ENCODE results near the gene RBM17.
"Not testable (repeated sequence)": the region's sequence is repeated elsewhere in the genome, so short reads cannot be mapped to it uniquely, and the experiment has no call there.

RBM17 gene

GRCh38 chr10:6140141-6140841 is 51.5 kb downstream of the RBM17 start:
- no peak for FAIRE-seq

DNA sequence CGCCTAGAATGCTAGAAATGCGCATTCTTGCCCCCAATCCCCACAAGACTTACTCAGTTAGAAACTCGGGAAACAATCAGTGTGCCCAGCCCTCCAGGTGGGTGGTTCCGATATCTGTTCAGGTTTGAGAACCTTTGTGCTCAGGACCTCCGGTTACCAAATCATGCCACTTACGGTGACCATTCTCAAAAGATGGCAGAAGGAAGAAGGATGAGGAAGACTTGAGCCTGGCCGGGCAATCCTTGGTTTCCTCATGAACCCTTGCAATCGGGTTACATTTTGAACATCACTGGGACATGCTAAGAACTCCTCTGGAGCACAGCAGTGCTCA is 52.1 kb downstream of the RBM17 start:
- FAIRE-seq = no peak

DNA sequence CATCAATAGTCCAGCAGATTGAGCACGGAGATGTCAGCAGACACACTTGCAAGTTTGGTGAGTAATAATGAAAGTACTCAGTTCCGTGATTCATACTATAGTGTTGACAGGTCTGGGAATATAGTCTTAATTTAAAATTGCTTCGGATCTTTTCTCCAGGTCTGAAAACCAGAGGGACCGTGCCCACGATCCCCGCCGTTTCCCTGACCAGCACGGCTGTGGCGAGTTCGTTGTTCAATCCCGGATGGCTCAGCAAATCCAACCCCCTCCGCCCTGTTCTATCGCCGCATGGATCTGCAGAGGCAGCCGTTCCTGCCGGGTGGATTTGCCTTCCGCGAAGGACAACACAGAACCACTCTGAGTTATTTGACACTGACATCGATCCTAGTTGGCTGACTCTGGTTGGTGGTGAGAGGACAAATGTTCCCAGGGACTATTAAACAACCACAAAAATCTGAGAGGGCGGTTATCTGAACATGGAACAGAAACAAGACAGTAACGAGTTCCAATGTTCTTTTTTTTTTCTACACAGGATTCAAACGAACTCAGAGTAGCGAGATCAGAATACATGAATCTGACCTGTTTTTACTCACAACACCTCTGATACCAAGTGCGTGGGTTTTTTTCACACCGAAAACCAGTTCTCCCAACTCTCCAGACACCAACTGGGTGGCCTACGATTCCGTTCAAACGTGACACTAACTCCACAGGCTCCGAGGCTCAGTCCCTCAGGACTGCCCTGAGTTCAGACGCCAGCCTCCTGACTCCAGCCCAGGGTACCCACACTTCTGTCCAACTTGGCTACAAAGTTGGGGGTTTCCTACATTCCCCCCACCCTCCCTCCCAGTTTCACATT is 52.7 kb downstream of the RBM17 start:
- FAIRE-seq = no peak

DNA sequence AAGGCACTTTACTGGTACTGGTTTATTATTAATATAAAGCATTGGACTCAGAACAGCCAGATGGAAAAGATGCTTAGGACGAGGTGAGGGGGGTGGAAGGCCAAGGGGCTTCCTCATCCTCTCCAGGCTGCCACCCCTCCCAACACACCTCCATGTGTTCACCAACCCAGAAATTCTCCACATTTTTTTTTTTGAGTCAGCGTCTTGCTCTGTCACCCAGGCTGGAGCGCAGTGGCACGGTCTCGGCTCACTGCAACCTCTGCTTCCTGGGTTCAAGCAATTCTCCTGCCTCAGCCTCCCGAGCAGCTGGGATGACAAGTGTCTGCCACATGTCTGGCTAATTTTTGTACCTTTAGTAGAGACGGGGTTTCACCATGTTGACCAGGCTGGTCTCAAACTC is 53.4 kb downstream of the RBM17 start:
- FAIRE-seq = not testable (repeated sequence)

- no peak for FAIRE-seq
These were observed 53.8 kb downstream of the RBM17 start for GRCh38 chr10:6142644-6143043.

- no peak for FAIRE-seq
These were observed 54.3 kb downstream of the RBM17 start for GRCh38 chr10:6143181-6143580.

GRCh38 chr10:6144406-6145165 is 55.8 kb downstream of the RBM17 start:
- FAIRE-seq = no peak

DNA sequence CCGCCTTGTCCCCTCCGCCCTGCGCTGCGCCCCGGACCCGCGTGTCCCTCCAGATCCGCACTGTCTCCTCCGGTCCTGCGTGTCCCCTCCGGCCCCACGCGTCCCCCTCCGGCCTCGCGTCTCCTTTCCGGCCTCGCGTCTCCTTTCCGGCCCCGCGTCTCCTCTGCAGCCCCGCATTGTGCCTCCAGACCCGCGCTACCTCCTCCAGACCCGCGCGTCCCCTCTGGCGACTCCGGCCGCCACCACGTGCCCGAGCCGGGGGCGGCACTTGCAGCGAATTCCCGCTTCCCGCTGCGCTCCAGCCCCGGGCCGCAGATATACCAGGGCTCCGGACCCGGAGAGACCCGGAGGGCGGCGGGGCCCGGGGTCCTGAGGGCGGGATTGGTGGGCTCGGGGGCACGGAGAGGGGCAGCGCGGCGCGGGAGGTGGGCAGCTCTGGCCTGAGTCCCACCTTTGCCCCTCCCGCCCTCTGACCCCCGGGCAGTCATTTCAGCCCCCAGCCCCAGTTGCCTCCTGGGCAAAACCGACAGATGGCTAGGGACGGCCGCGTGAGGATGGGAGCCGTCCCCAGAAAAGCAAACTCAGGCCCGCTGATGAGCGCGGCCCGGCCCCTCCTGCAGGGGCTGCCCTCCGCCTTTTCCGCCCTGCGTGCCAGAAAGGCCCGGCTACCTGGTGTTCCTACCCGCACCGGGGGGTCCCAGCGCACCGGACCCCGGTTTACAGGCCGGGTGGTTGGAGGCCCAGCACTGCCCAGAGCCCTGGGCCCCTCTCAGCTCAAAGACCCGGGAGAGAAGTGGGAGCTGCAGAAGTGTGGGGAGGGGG is 56.5 kb downstream of the RBM17 start:
- FAIRE-seq = no peak

DNA sequence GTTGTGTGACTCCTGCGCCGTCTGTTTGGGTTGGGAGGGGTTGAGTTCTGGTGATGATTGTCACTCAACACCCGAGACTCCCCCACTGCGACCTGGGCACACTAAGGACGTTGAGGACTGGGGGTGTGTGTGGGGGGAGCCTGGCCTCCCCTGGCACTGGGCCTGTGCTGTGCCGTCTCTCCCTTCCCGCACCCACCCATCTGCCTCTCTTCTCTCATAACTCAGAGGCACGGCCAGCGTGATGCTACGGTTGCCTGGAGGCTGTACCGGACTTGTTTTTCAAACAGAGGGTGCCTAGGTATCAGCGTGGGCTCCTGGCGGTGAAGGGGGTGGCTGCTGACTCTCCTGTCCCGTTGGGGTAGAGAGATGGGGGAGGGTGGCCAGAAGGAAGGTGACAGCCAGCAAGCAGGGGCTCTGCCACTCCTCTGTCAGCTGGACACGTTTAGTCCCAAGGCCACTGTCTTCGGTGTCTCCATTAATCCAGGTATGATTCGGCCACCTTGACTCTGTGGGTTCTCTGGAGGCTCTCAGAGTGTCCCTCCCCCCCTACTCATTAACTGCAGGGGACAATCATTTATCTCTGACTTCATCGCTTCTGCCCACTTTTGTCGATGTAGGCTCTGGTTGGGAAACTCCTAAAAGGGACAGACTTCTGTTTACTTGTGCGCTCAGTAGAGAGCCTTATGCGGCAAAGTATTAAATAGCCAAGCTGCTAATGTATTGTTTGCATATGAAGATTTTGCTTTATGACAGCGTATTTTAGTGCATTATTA is 57.4 kb downstream of the RBM17 start:
- no peak for FAIRE-seq

GRCh38 chr10:6146921-6147320 is 58.1 kb downstream of the RBM17 start:
- FAIRE-seq = no peak

- no peak for FAIRE-seq
These were observed 59.4 kb downstream of the RBM17 start for GRCh38 chr10:6148251-6148701.

GRCh38 chr10:6148908-6149307 is 60.1 kb downstream of the RBM17 start:
- FAIRE-seq = no peak

DNA sequence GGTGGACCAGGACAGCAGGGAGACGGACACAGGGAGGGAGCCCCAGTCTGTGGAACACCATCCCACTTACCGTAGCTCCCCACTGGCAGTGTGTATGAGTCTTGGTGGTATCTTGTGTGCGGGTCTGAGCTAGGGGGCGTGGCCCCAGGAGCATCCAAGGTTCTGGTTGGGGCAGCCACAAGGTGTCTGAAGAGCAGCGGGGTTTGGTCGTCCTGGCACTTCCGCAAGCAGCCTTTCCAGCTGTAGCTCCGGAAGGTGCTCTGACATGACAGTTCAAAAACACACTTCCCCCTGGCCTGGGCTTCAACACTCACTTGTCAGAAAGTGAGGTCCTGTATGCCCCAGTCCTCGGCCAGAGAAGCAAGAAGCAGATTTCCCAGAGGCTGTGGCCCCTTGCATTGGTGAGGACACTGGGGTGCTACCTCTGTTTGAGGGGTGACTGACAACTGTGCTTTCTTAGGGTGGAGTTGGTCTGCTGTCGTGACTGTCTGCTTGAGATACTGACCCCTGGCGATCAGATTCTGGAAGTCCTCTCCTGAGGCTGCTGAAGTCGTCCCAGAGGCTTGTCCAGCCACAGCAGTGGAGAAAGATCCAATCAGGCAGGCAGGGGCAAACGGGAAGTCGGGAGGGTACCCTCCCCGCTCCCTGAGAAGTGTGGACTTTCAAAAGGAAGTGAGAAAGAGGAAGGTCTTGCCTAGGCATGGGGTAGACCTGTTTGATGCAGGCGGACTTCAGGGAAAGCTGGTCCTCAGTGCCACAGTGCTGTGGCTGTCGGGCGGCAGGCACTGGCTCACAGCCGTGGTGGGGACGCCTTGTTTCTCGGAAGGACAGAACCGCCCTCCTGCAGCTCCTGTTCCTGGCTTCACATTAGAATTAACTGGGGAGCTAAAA is 62.5 kb downstream of the RBM17 start:
- no peak for FAIRE-seq

GRCh38 chr10:6153845-6154244 is 65.0 kb downstream of the RBM17 start:
- no peak for FAIRE-seq

GRCh38 chr10:6154566-6154965 is 65.7 kb downstream of the RBM17 start:
- FAIRE-seq = no peak

- FAIRE-seq = no peak
These were observed 69.4 kb downstream of the RBM17 start for GRCh38 chr10:6158276-6158675.

- no peak for FAIRE-seq
These were observed 73.1 kb downstream of the RBM17 start for GRCh38 chr10:6161921-6162320.

GRCh38 chr10:6162589-6163356 is 73.9 kb downstream of the RBM17 start:
- FAIRE-seq = no peak

DNA sequence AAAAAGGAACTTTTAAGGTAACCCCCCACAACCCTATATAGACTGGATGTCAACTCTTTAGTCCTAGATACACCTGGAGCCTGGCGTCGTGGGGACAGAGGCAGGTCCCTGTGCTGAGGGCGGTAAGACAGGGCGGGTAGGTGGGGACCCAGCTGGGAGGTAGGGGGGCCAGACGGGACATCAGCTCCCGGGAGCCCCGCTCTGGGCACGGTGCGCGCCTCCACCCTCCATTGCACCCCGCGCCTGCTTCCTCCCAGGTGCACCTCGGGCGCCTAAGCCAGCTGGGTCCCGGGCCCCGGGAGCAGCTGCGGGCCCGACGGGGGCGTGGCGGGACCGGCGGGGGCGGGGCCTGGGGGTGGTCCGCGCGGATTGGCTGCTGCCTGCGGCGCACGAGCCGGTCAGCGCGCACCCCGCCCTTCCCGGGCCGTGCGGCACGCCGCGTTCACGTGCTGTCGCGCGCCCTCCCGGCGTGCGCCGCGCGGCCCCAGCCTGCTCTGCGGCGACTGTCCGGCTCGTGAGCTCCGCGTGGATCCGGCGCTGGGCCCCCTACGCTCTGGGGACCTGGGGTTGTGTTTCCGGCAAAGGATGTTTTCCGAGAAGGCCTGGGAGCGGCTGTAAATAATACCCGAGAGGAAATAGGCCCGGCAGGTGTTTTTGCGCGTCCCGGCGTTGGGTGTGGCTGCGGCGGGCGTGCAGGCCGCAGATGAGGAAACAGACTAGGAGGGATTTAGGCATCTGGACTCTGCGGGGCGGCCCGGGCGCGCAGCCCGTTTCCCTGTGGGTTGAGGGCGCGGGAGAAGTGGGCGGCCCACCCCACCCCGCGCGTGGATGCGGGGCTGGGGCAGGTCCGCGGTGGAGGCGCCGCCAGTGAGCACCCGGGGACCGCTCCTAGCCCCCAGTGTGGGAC is 74.8 kb downstream of the RBM17 start:
- FAIRE-seq = no peak

All from islet of Langerhans (tissue), 1 donor.